Left lung (tissue), 10 donors: ENCODE results near the gene SYNE2. TPM values are rescaled to one million over a fixed set of nuclear protein-coding genes. Genes with fewer than 3 reads are reported as not detected.

ENCODE experiments used
- ATAC-seq: fragments of 200-7000 bp; cut with Tn5 transposase; one replicate; pipeline ENCODE4 v1.9.1; 2020; ENCODE audit warnings: moderate library complexity
- DNase-seq, 4 donors: peaks; one replicate each; pipeline ENCODE4 v3.0.0-alpha.2; 2013 to 2020
- H3K27ac ChIP-seq, 2 donors: fragments of 200-600 bp; sonication (generic) in 1 of 2; one replicate each; pipeline versions ENCODE4 v1.5.0 to v1.8.0; 2020 to 2021
- H3K27me3 ChIP-seq, 2 donors: fragments of 200-600 bp; sonication (generic) in 1 of 2; one replicate each; pipeline versions ENCODE4 v1.5.0 to v1.8.0; 2020 to 2021
- H3K36me3 ChIP-seq, 2 donors: fragments of 200-600 bp; sonication (generic) in 1 of 2; one replicate each; pipeline versions ENCODE4 v1.5.0 to v1.8.0; 2020 to 2021
- H3K4me1 ChIP-seq, 2 donors: fragments of 200-600 bp; one replicate each; pipeline ENCODE4 v1.8.0; 2021
- H3K4me3 ChIP-seq, 2 donors: fragments of 200-600 bp; sonication (generic) in 1 of 2; one replicate each; pipeline versions ENCODE4 v1.5.0 to v1.8.0; 2020 to 2021; ENCODE audit warnings: mild to moderate bottlenecking in 1 of 2
- H3K9me3 ChIP-seq, 2 donors: fragments of 200-600 bp; sonication (generic) in 1 of 2; one replicate each; pipeline versions ENCODE4 v1.5.0 to v1.8.0; 2020 to 2021
- intact Hi-C, 2 donors: fragments of 100-400 bp; cut with DNase I; formaldehyde crosslinking; loops; one replicate each; pipeline versions ENCODE4 v1.11.2 to v1.14.2; 2022
- polyA plus RNA-seq, 6 donors: library from polyadenylated mRNA; unstranded; fragments of 120-200 nt; gene quantifications; one replicate each; pipeline ENCODE4 v1.2.1, GENCODE V29; 2013; ENCODE audit not compliant: insufficient read length in 6 of 6
- total RNA-seq, 2 donors: library from RNA; stranded (reverse); fragmentation: NEBNext Ultra II Directional; extraction: Animal tissue kit (Norgen Biotek cat#: 25700); gene quantifications; one replicate each; pipeline ENCODE4 v1.2.1, GENCODE V29; 2021
- TF ChIP-seq, protein P1 (sequence below), 2 donors: fragments of 200-600 bp; sonication (generic) in 1 of 2; IDR thresholded peaks; one replicate each; pipeline versions ENCODE4 v1.5.0 to v1.8.0; 2021; ENCODE audit warnings: antibody characterized with exemption in 2 of 2
- donor health status: DM: no; HTN: yes; CAD: no.
- donor health status: DM: no; HTN: no; CAD: no.

The SYNE2 gene
- total and polyA plus RNA-seq, 8 donors: 59.6 to 109 (median 88.5) TPM

DNA sequence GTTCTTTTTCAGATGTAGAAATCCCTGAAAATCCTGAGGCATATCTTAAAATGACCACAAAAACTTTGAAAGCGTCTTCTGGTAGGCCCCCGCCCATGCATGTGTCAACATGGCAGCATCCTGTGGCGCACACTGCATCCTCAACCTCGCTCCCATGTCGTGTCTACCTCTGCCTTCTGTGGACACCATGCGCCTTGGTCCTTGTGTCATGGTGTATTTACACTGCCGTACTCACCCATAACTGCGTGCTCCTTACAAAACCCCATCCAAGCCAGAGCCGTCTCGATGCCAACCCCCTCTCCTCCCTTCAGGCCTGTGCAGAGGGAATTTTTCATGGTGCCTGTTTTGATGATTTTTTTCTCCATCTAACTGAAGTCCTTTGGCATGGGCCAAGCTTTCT is 362.5 kb downstream of the SYNE2 start:
- Histone ChIP-seq H3K27ac (no peak overlapping the region), H3K9me3 (no peaks in the 10 kb centered on the region), H3K4me3 (no peak overlapping the region), H3K4me1 (peaks cover under 1 to 1% of the 10 kb centered on the region in 2 donors), H3K27me3 (no peaks in the 10 kb centered on the region), H3K36me3 (peaks cover 0 to 94% of the 10 kb centered on the region in 2 donors)
- DNase-seq (no peak), ATAC-seq (no peak)
- TF ChIP-seq, protein P1, sequence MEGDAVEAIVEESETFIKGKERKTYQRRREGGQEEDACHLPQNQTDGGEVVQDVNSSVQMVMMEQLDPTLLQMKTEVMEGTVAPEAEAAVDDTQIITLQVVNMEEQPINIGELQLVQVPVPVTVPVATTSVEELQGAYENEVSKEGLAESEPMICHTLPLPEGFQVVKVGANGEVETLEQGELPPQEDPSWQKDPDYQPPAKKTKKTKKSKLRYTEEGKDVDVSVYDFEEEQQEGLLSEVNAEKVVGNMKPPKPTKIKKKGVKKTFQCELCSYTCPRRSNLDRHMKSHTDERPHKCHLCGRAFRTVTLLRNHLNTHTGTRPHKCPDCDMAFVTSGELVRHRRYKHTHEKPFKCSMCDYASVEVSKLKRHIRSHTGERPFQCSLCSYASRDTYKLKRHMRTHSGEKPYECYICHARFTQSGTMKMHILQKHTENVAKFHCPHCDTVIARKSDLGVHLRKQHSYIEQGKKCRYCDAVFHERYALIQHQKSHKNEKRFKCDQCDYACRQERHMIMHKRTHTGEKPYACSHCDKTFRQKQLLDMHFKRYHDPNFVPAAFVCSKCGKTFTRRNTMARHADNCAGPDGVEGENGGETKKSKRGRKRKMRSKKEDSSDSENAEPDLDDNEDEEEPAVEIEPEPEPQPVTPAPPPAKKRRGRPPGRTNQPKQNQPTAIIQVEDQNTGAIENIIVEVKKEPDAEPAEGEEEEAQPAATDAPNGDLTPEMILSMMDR (IDR thresholded peaks at IDR 0.05): no peak
- intact Hi-C loops: no loop called here

DNA sequence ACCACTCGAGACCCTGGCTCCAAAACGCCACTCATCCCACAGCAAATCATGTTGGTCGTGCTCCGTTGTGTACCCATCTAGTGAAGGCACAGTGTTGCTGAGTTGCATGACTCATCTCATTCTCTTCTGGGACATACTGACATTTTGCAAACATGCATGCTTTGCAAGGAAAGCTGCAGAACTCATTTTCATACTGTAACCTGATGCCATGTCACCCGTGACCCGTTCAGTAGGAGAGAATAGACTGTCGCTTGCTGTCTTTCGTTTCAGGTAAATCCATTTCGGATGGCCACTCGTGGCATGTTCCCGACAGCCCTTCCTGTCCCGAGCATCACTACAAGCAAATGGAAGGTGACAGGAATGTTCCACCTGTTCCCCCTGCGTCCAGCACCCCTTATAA is 363.2 kb downstream of the SYNE2 start:
- intact Hi-C loops: no loop called here
- Histone ChIP-seq H3K36me3 (peaks cover 0 to 94% of the 10 kb centered on the region in 2 donors), H3K27me3 (no peaks in the 10 kb centered on the region), H3K4me3 (no peak overlapping the region), H3K27ac (no peak overlapping the region), H3K9me3 (no peaks in the 10 kb centered on the region), H3K4me1 (no peaks in the 10 kb centered on the region)
- DNase-seq (no peak), ATAC-seq (no peak)
- TF ChIP-seq, protein P1 (IDR thresholded peaks at IDR 0.05): no peak

DNA sequence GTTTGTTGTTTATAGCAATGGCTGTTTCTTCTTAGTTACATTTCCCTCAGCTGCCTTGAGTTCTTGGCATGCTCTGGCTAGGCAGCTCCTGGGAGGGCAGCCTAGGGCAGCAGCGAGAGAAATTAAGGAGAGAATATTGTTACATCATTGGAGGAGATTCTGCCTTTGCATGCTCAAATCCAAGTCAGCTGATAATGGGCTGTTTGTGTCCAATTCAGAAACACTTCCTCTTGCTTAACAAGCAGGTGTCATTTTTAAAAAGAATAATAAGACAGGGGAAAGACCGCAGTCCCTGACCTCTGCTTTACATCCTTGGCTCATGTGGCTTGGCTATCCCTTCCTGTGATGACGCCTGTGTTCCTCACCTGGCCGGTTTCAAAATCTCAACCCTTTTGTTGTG is 364.5 kb downstream of the SYNE2 start:
- H3K4me3 ChIP-seq: no peak overlapping the region
- no peaks in the 10 kb centered on the region for H3K27me3 ChIP-seq
- intact Hi-C loops: no loop called here
- TF ChIP-seq, protein P1 (IDR thresholded peaks at IDR 0.05): no peak
- no peaks in the 10 kb centered on the region for H3K9me3 ChIP-seq
- no peak overlapping the region for H3K27ac ChIP-seq
- H3K4me1 ChIP-seq: no peaks in the 10 kb centered on the region
- peaks cover 0 to 94% of the 10 kb centered on the region in 2 donors for H3K36me3 ChIP-seq
- DNase-seq: no peak
- no peak for ATAC-seq

DNA sequence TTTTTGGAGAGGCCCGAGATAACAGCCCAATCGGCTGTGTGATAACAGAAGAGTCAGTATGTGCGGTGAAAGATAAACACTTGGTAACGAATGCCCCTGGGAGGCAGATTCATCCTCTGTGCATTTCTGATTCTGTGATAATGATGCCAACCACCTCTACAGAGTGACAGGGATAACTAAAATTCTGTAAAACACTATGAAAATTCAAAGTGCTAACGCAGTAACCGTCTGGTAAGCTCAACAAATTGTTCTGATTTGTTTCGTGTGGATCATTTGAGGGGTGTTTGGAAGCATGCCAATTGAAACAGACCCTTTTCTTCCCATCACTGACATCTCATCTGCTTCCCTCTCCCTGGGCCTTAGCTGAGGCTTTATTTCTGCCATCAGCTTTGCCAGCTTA is 365.0 kb downstream of the SYNE2 start:
- H3K4me3 ChIP-seq: no peak overlapping the region
- no peaks in the 10 kb centered on the region for H3K9me3 ChIP-seq
- H3K4me1 ChIP-seq: no peaks in the 10 kb centered on the region
- no peak overlapping the region for H3K27ac ChIP-seq
- intact Hi-C loops: no loop called here
- ATAC-seq (no peak), DNase-seq (no peak)
- TF ChIP-seq, protein P1 (IDR thresholded peaks at IDR 0.05): no peak
- peaks cover 0 to 94% of the 10 kb centered on the region in 2 donors for H3K36me3 ChIP-seq
- H3K27me3 ChIP-seq: no peaks in the 10 kb centered on the region

DNA sequence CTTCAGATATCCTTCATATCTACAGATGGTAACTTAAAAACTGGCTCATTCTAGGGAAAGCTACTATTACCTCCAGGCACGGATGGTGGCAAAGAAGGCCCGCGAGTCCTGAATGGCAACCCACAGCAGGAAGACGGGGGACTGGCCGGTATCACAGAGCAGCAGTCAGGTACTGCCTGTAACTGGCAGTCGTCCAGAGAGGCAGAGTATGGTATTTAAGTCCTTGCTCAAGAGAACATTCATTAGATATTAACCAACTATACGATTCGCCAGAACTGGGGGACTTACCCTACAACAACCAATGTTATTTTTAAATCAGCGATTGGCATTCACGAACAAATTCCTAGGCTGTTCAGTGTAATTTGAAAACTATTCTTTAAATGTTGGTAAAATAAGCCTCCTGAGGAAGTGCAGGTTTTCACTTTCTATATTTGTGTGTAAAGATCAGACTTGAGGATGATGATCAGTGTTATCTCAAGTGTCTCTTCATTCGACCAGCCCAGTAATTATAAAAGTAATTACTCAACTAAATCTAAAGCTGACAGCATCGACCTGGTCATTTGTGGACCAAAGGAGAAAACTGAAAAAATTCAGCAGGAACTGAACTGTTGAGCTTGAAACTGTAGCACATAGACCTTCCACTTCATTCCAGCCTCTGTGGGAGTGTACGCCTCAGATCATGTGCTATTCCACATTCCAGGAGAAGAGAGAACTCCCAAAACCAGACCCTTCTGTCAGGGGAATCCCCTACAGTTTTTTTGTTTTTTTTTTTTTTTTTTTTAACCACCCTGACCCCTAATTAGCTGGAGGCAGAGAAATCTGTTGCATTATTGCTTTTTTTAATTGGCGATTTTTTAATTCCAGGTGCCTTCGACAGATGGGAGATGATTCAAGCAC is 365.8 kb downstream of the SYNE2 start:
- Histone ChIP-seq H3K4me1 (no peaks in the 10 kb centered on the region), H3K27ac (peak overlapping the region in 1 of 2 donors; percentile 19), H3K4me3 (no peak overlapping the region), H3K36me3 (peaks cover 0 to 94% of the 10 kb centered on the region in 2 donors), H3K27me3 (no peaks in the 10 kb centered on the region), H3K9me3 (no peaks in the 10 kb centered on the region)
- intact Hi-C loops: no loop called here
- DNase-seq (peak in 2 of 4 donors; percentile 46 to 59), ATAC-seq (peak; percentile 54)
- TF ChIP-seq, protein P1 (IDR thresholded peaks at IDR 0.05): no peak
